Measurements from ENCODE around the gene TEX2. TPM values are rescaled to one million over a fixed set of nuclear protein-coding genes. Genes with fewer than 3 reads are reported as not detected.
"Not testable (repeated sequence)": the region's sequence is repeated elsewhere in the genome, so short reads cannot be mapped to it uniquely, and the experiment has no call there.

Gene TEX2
- total RNA-seq, 8 experiments from 2014 or later, result 13.9 to 50.9 (median 23.9) TPM

DNA sequence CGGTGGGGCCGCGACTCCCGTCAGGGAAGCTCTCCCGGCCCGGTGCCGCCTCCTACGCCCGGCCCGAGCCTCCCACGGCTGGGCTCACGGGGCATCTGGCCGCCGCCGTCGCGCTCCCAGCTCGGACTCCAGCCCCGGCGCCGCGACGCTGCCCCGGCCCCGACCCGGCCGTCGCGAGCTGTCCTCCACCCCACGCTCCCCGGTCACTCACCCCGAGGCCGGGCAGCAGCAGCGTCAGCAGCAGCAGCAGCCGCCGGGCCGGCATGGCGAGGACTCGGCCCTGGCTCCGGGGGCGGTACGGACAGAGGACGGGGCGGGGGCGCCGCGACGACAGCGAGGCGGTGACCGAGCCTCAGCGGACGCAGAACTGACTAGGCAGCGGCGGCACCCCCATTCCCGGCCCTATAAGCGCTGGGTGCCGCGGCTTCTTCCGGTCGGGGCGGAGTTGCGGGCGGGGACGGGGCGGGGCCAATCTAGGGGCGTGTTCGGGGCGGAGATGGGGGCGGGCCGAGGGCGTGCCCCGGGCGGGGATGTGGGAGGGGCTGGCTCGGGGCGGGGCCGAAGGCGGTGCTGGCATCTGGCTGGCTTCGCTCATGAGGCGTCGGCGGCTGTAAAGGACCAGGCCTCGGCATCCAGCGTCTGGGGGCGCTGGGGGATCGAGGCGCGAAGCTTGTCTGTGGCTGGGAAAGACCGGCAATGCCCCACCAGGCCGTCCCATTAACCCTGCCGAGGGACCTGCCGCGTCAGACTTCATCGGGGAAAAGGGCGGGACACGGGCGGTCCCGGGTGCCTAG lies 133.1 kb downstream of the TEX2 start, which contains the start of gene ERN1:
Gene ERN1, minus strand, starts transcription at position 380 of the 794 bp plus-strand sequence. Its CDS starts 115 bp downstream, at position 265.
- peak; percentile 88 to 96 (median 90) for ATAC-seq (replicated peaks in 6 of 8)
- H3K4me3 ChIP-seq, result peak within 1 kb of the TSS; percentile 74 to 92 (median 82)
- peak within 1 kb of the TSS; percentile 59 to 75 for H3K27ac ChIP-seq
- H3K4me1 ChIP-seq (replicated peaks in 1 of 2), result peaks cover 14 to 20% of the 10 kb centered on the region in 2 donors
- in situ Hi-C loops (cut with MboI; ENCODE audit: low pct_unique_long_range_greater_than_20kb in 2 of 9, low sequenced_read_pairs in 9 of 9, unreplicated experiment in 9 of 9), result loop anchor here in 8 of 9 experiments (10.0 to 25.0 kb wide), 4 partner anchors 93 to 218 kb away; partner anchors contain the start of genes CSHL1 (in 5 of the 8), GH1 (in 5 of the 8) and CD79B (in 2 of the 8)
- 0% methylated on average over 1 to 2 of the region's 98 CpGs; no CpG with 5 or more reads in 8 of the 10 experiments for WGBS, 10 experiments

DNA sequence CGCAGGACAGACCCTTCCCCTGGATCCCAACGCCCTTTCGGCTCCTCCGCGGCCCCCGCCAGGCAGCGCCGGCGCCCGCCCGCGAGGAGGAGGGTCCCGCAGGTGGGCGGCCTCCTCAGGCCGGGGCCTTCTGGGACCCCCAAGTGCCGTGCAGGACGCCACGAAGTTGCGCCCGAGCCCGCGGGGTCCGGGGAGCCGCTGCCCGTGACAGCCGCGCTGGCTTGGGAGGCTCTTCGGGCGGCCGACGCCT lies 133.6 kb downstream of the TEX2 start:
- Histone ChIP-seq H3K27ac (peak overlapping the region; percentile 59 to 75), H3K4me1 (replicated peaks in 1 of 2) (peaks cover 14 to 20% of the 10 kb centered on the region in 2 donors), H3K4me3 (peak overlapping the region; percentile 74 to 92 (median 82))
- 0% methylated on average over 1 of the region's 31 CpGs; no CpG with 5 or more reads in 9 of the 10 experiments for WGBS, 10 experiments
- in situ Hi-C loops (cut with MboI; ENCODE audit: low pct_unique_long_range_greater_than_20kb in 2 of 9, low sequenced_read_pairs in 9 of 9, unreplicated experiment in 9 of 9), result loop anchor here in 8 of 9 experiments (25.0 kb wide), 3 partner anchors 92 to 217 kb away; partner anchors contain the start of genes CSHL1 (in 5 of the 8), GH1 (in 5 of the 8) and CD79B (in 2 of the 8)
- ATAC-seq (replicated peaks in 6 of 8), result no peak

DNA sequence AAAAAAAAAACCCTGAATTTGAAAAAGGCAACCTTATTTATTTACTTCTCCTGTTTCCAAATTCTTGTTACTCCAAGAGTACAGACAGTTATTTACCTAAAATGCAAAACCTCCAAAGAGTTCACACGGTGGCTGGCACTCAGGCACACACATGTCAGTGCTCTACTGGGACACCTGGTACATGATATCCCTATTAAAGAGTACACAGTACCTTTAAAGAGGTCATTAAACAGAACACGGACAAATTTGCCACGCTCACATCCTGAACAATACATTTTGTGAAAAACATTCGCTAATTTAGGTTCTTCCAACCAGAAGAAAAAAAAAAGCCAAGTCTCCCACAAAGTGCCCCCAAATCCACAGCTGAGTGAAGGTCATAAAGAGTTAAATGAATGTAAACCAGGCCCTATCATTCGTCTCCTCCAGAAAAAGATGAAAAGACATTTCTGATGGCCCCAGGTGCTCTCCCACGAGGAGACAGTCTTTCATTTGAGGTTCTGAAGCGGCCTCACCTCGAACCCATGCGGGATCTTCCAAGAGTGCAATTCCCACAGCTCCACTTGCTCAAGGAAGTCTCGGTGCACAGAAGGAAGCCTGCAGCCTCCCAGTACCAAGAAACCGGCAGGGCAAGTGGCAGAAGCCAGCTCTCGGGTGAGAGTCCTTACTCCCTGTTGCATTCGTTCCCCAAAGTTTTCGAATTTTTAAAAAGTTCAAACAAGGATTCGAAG lies 134.1 kb downstream of the TEX2 start:
- WGBS, 10 experiments, result 0 to 51% (median 24%) methylated on average over 1 to 11 of the region's 15 CpGs; no CpG with 5 or more reads in 1 of the 10 experiments
- Histone ChIP-seq H3K4me1 (replicated peaks in 1 of 2) (peaks cover 14 to 20% of the 10 kb centered on the region in 2 donors), H3K27ac (no peak overlapping the region), H3K4me3 (peak overlapping the region; percentile 74 to 92 (median 82))
- in situ Hi-C loops (cut with MboI; ENCODE audit: low pct_unique_long_range_greater_than_20kb in 2 of 9, low sequenced_read_pairs in 9 of 9, unreplicated experiment in 9 of 9), result loop anchor here in 8 of 9 experiments (25.0 kb wide), 3 partner anchors 92 to 217 kb away; partner anchors contain the start of genes CSHL1 (in 5 of the 8), GH1 (in 5 of the 8) and CD79B (in 2 of the 8)
- peak in 3 of 8 experiments; percentile 1 to 4 (median 4) for ATAC-seq (replicated peaks in 6 of 8)

DNA sequence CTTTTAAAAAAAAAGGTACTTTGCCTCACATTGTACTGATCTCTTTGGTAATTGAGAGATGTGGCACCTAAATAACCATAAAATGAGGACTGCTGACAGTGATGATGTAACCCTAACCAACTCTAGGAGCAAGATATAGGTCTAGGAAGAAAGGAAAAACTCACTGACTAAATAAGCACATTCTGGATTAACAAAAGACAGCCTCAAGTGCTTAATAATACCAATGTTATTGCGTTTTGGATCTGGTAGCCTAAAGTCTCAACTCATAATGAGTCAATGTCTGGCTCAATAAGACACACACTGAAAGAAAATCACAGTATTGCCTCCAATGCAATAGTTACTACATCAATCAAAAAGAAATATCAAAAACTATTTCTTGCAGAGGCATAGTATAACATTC lies 136.1 kb downstream of the TEX2 start:
- in situ Hi-C loops (cut with MboI; ENCODE audit: low pct_unique_long_range_greater_than_20kb in 2 of 9, low sequenced_read_pairs in 9 of 9, unreplicated experiment in 9 of 9), result loop anchor here in 8 of 9 experiments (25.0 kb wide), 3 partner anchors 90 to 215 kb away; partner anchors contain the start of genes CSHL1 (in 5 of the 8), GH1 (in 5 of the 8) and CD79B (in 2 of the 8)
- Histone ChIP-seq H3K4me1 (replicated peaks in 1 of 2) (peaks cover 14 to 18% of the 10 kb centered on the region in 2 donors), H3K4me3 (no peak overlapping the region), H3K27ac (no peak overlapping the region)
- ATAC-seq (replicated peaks in 6 of 8), result no peak
- 0 to 83% (median 61%) methylated on average over 1 of the region's 1 CpG; no CpG with 5 or more reads in 4 of the 10 experiments for WGBS, 10 experiments

DNA sequence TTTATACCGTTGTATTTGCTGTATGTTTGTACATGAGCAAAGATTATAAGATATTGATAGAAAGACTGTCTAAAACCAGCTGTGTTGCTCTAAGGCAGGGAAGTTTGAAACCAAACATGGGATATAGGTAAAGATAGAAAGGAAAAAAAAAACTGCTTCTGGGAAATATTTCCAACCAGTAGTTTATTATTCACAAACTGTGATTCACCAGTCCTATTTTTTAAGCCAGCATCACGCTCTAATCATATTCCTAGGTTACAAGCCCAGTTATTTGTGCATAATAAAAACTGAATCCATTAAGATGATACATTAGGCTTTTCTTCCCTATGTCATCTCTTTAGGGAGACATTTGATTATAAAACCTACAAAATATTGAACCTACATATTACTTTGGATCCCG lies 137.1 kb downstream of the TEX2 start:
- WGBS, 10 experiments, result 56 to 100% (median 87%) methylated on average over 1 to 3 of the region's 3 CpGs
- in situ Hi-C loops (cut with MboI; ENCODE audit: low pct_unique_long_range_greater_than_20kb in 2 of 9, low sequenced_read_pairs in 9 of 9, unreplicated experiment in 9 of 9), result loop anchor here in 8 of 9 experiments (25.0 kb wide), 3 partner anchors 89 to 214 kb away; partner anchors contain the start of genes CSHL1 (in 5 of the 8), GH1 (in 5 of the 8) and CD79B (in 2 of the 8)
- H3K27ac ChIP-seq, result no peak overlapping the region
- peaks cover 13 to 15% of the 10 kb centered on the region in 2 donors for H3K4me1 ChIP-seq (replicated peaks in 1 of 2)
- ATAC-seq (replicated peaks in 6 of 8), result no peak
- H3K4me3 ChIP-seq, result no peak overlapping the region

DNA sequence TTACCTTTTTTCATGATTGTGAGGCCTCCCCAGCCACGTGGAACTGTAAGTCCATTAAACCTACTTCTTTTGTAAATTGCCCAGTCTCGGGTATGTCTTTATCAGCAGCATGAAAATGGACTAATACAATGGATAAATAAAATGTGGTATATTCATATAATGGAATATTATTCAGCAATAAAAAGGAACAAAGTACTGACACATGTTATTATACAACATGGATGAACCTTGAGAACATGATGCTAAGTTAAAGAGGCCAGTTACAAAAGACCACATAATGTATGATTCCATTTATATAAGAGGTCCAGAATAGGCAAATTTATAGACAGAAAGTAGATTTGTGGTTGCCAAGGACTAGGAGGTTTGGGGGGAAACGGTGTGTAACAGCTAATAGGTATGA lies 138.5 kb downstream of the TEX2 start:
- Histone ChIP-seq H3K4me3 (no peak overlapping the region), H3K4me1 (replicated peaks in 1 of 2) (peaks cover 7 to 19% of the 10 kb centered on the region in 2 donors), H3K27ac (no peak overlapping the region)
- in situ Hi-C loops (cut with MboI; ENCODE audit: low pct_unique_long_range_greater_than_20kb in 2 of 9, low sequenced_read_pairs in 9 of 9, unreplicated experiment in 9 of 9), result loop anchor here in 8 of 9 experiments (25.0 kb wide), 3 partner anchors 87 to 212 kb away; partner anchors contain the start of genes CSHL1 (in 5 of the 8), GH1 (in 5 of the 8) and CD79B (in 2 of the 8)
- 33 to 100% (median 89%) methylated on average over 1 to 3 of the region's 3 CpGs for WGBS, 10 experiments
- no peak for ATAC-seq (replicated peaks in 6 of 8)

DNA sequence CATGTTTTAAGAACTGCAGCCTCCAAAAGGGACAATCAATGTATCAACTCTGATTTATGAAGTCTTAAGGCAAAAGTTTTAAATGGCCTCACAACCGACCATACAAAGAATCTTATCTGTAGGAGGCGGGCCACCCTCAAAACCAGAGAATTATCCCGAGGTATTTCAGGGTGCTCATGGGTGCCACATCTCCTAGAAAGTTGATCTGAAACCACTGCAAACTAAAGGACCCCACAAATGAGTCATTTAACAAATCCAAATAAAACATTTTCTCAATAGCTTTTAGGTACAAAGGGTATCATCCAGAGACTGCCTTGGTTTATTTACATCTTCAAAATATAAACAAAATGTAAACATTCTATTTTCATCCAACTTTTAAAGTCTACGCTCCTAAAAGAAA lies 139.9 kb downstream of the TEX2 start:
- H3K4me3 ChIP-seq, result no peak overlapping the region
- no peak for ATAC-seq (replicated peaks in 6 of 8)
- H3K4me1 ChIP-seq (replicated peaks in 1 of 2), result peaks cover 10 to 16% of the 10 kb centered on the region in 2 donors
- 57 to 100% (median 84%) methylated on average over 1 to 4 of the region's 4 CpGs; no CpG with 5 or more reads in 2 of the 10 experiments for WGBS, 10 experiments
- in situ Hi-C loops (cut with MboI; ENCODE audit: low pct_unique_long_range_greater_than_20kb in 2 of 9, low sequenced_read_pairs in 9 of 9, unreplicated experiment in 9 of 9), result no loop called here
- no peak overlapping the region for H3K27ac ChIP-seq

DNA sequence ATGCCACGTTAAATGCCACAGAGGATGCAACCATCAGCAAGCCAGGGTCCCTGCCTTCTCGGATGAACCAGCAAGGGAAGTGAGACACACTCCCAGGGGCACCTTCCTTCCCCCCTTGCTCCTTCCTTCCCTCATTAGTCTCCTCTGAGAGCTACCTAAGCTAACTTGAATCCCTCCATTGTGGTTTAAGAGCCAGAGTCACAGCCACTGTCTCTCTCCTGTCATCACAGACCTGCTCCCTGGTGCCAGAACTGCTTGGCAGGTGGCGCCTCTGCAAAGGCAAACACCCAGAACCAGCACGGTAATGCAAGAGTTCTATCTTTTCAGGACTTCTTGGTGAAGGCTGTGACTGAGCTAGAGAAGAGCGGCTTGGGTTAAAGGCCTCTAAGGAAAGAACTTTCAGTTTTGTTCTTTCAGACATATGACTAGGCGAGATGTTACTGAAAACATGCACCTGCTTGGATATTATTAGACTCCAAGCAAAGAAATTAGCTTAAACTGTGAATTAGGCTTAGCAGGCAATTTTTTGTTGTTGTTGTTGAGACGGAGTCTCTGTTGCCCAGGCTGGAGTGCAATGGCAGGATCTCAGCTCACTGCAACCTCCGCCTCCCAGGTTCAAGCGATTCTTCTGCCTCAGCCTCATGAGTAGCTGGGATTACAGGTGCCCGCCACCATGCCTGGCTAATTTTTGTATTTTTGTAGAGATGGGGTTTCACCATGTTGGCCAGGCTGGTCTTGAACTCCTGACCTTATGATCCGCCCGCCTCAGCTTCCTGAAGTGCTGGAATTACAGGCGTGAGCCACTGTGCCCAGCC lies 141.9 kb downstream of the TEX2 start:
- in situ Hi-C loops (cut with MboI; ENCODE audit: low pct_unique_long_range_greater_than_20kb in 2 of 9, low sequenced_read_pairs in 9 of 9, unreplicated experiment in 9 of 9); H3K27ac ChIP-seq; H3K4me1 ChIP-seq (replicated peaks in 1 of 2); H3K4me3 ChIP-seq: not testable (repeated sequence)
- peak in 1 of 8 experiments; percentile 29 for ATAC-seq (replicated peaks in 6 of 8)
- WGBS, 10 experiments, result 74 to 97% (median 90%) methylated on average over 3 to 9 of the region's 13 CpGs; no CpG with 5 or more reads in 1 of the 10 experiments

DNA sequence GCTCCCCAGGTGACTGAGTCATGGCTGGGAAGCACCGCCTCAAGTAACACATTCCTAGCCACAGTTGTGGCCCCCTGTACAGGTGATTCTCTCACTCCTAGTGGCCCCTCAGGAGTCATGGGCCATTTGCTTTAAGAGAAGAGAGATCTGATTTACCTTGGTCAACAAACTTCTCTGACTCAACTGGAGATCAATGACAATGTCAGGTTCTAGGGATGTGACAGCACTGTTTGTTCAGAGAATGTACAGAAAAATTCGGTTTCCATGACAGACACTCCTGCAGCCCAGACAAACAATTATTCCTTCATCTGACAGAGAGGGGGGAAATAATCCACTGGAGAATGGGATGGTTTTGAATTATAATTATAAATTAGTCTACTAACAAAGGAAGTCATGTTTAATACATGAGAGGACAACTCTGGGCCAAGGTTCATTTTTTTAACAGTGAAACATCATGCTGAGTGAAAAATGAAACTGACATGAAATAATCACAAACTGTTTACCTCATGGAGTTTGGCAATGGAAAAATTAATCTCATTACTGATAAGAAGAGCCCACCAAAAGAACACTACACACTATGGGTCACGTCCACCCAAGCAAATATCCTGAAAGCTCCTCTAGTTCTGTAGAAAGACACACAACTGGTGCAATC lies 142.8 kb downstream of the TEX2 start:
- Histone ChIP-seq H3K4me1 (replicated peaks in 1 of 2) (peaks cover 5 to 6% of the 10 kb centered on the region in 2 donors), H3K27ac (no peak overlapping the region), H3K4me3 (no peak overlapping the region)
- 80 to 100% (median 93%) methylated on average over 1 to 3 of the region's 3 CpGs; no CpG with 5 or more reads in 3 of the 10 experiments for WGBS, 10 experiments
- in situ Hi-C loops (cut with MboI; ENCODE audit: low pct_unique_long_range_greater_than_20kb in 2 of 9, low sequenced_read_pairs in 9 of 9, unreplicated experiment in 9 of 9), result no loop called here
- peak in 1 of 8 experiments; percentile 35 for ATAC-seq (replicated peaks in 6 of 8)

DNA sequence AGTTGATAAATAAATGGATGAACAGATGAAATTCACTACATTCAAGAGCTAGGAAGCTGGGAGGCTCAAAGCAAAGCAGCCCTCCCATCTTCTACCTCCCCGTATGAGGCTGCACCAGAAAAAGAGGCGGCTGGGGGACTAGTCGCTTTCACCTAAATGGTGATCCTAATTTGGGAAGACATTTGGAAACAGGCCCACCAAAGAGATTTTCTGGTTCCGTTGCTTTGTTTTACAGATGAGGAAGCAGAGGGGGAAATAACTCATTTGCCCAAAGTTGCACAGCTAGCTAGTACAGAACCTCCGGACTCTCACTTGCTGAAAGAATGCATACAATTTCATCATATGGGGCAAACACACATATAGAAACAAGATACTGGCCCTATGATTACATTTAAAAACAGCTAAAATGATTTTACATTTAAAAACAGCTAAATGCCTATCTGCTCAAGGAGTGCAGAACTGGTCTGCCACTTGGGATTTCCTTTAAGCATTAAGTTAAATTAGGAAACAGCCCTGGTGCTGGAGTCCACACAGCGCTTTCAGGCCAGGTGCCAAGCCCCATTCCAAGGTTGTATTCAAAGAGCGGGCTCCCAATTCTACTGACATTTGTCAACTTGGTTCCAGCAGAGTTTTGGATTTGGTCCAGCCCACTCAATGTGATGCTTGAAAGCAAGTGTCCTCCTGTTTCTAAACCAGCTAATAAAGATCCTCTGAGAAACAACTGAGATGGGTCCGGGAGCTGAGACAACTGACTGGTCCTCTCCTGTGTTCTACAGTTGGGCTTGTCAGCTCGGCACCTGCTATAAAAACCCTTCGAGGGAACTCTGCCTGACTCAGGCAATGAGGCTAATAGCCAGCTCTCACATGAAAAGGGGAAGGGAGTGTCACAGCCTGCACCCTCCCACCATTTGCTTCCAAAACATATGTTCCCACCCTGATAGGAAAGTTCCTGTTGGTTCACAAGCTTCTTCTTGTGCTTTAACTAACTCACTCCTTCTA lies 144.8 kb downstream of the TEX2 start:
- in situ Hi-C loops (cut with MboI; ENCODE audit: low pct_unique_long_range_greater_than_20kb in 2 of 9, low sequenced_read_pairs in 9 of 9, unreplicated experiment in 9 of 9), result no loop called here
- WGBS, 10 experiments, result 50 to 100% (median 77%) methylated on average over 2 to 10 of the region's 10 CpGs
- H3K27ac ChIP-seq, result no peak overlapping the region
- ATAC-seq (replicated peaks in 6 of 8), result peak in 5 of 8 experiments; percentile 18 to 79 (median 30)
- H3K4me3 ChIP-seq, result no peak overlapping the region
- peaks cover 5 to 6% of the 10 kb centered on the region in 2 donors for H3K4me1 ChIP-seq (replicated peaks in 1 of 2)
